SK-N-SH (cell line): ENCODE results near the gene CASS4. TPM values are rescaled to one million over a fixed set of nuclear protein-coding genes. Genes with fewer than 3 reads are reported as not detected.
A peak's percentile ranks its signal among the peaks of the same experiment; 100 is the strongest.

ENCODE experiments used
- CTCF ChIA-PET: fragments of 300-600, 350-600 bp; formaldehyde crosslinking; extraction: SDS; loops from one replicate; lab custom pipeline; 2021; lab: Yijun Ruan, JAX
- POLR2A ChIA-PET: fragments of 350-600 bp; sonication (Branson Sonifier 250); formaldehyde crosslinking; extraction: SDS; loops from one replicate; lab custom pipeline; 2020; ENCODE audit warnings: antibody characterized with exemption, inconsistent platforms; lab: Yijun Ruan, JAX
- DNase-seq: peaks from one replicate; pipeline ENCODE4 v3.0.0; 2012
- H2AFZ ChIP-seq: fragments of 200-600 bp; sonication (generic); 2 replicates; pipeline ENCODE4 v1.8.1; 2016; ENCODE audit warnings: antibody characterized with exemption, mild to moderate bottlenecking, low read depth
- H3F3A ChIP-seq: fragments of 200-600 bp; sonication (generic); replicated peaks from 2 replicates; pipeline ENCODE3; 2016; ENCODE audit warnings: antibody characterized with exemption, mild to moderate bottlenecking; ENCODE audit not compliant: insufficient read depth
- H3K27ac ChIP-seq, 2 experiments: fragments of 200-500 bp in 1 of 2; fragments of 200-600 bp in 1 of 2; sonication (Bioruptor generic) in 1 of 2; sonication (generic), shearing (Covaris generic) in 1 of 2; 2 replicates each; pipeline versions ENCODE4 v1.5.1 to v1.6.1; 2014 to 2016; ENCODE audit warnings: low read depth in 2 of 2, inconsistent platforms in 1 of 2, low read length in 1 of 2, mild to moderate bottlenecking in 1 of 2, mixed read lengths in 1 of 2
- H3K27me3 ChIP-seq: fragments of 200-600 bp; sonication (generic), shearing (Covaris generic); 2 replicates; pipeline ENCODE4 v1.6.1; 2016; ENCODE audit warnings: mixed run types; ENCODE audit not compliant: insufficient read depth
- H3K36me3 ChIP-seq, 2 experiments: fragments of 200-500 bp in 1 of 2; fragments of 200-600 bp in 1 of 2; sonication (Bioruptor generic) in 1 of 2; sonication (generic) in 1 of 2; replicated peaks in 1 of 2; 2 replicates each; pipeline versions ENCODE3 to v1.5.1; 2014 to 2016; ENCODE audit warnings: low read length in 1 of 2, mild to moderate bottlenecking in 1 of 2; ENCODE audit not compliant: insufficient read depth in 2 of 2, control insufficient read depth in 1 of 2
- H3K4me1 ChIP-seq, 2 experiments: fragments of 200-500 bp in 1 of 2; fragments of 200-600 bp in 1 of 2; sonication (Bioruptor generic) in 1 of 2; sonication (generic), shearing (Covaris generic) in 1 of 2; 2 replicates each; pipeline versions ENCODE4 v1.5.1 to v1.6.1; 2014 to 2016; ENCODE audit warnings: low read depth in 1 of 2, low read length in 1 of 2, mixed run types in 1 of 2; ENCODE audit not compliant: insufficient read depth in 2 of 2, control insufficient read depth in 1 of 2
- H3K4me2 ChIP-seq: fragments of 200-600 bp; sonication (generic), shearing (Covaris generic); 2 replicates; pipeline ENCODE4 v1.6.1; 2017; ENCODE audit warnings: mixed run types
- H3K4me3 ChIP-seq, 2 experiments: fragments of 200-500 bp in 1 of 2; fragments of 200-600 bp in 1 of 2; sonication (Bioruptor generic) in 1 of 2; sonication (generic), shearing (Covaris generic) in 1 of 2; 2 replicates each; pipeline versions ENCODE4 v1.5.1 to v1.8.1; 2014 to 2016; ENCODE audit warnings: low read depth in 2 of 2, inconsistent platforms in 1 of 2, low read length in 1 of 2, mild to moderate bottlenecking in 1 of 2, mixed read lengths in 1 of 2, moderate library complexity in 1 of 2
- H3K79me2 ChIP-seq: fragments of 200-600 bp; sonication (generic); 2 replicates; pipeline ENCODE4 v1.8.1; 2017; ENCODE audit warnings: mild to moderate bottlenecking; ENCODE audit not compliant: insufficient read depth
- H3K9ac ChIP-seq: fragments of 200-600 bp; sonication (generic); 2 replicates; pipeline ENCODE4 v1.6.1; 2017; ENCODE audit warnings: mixed run types
- H3K9me2 ChIP-seq: fragments of 200-600 bp; sonication (generic); 2 replicates; pipeline ENCODE4 v1.6.1; 2017; ENCODE audit warnings: mixed run types
- H3K9me3 ChIP-seq: fragments of 200-600 bp; sonication (generic); 2 replicates; pipeline ENCODE4 v1.6.1; 2017; ENCODE audit warnings: mixed run types, mild to moderate bottlenecking, moderate library complexity
- H4K20me1 ChIP-seq: fragments of 200-600 bp; sonication (generic); 2 replicates; pipeline ENCODE4 v1.6.1; 2017; ENCODE audit warnings: mild to moderate bottlenecking, mixed run types; ENCODE audit not compliant: insufficient read depth
- EZH2phosphoT487 ChIP-seq: fragments of 200-600 bp; sonication (generic); IDR thresholded peaks from 2 replicates; pipeline ENCODE4 v1.6.1; 2017; ENCODE audit warnings: low read depth, mixed run types, mild to moderate bottlenecking, antibody characterized with exemption, moderate library complexity, borderline replicate concordance
- GABPA ChIP-seq: IDR thresholded peaks from 2 replicates; pipeline ENCODE4 v1.4.0; 2012; ENCODE audit warnings: low read depth, mild to moderate bottlenecking
- GATA2 ChIP-seq: sonication (generic); formaldehyde crosslinking; IDR thresholded peaks from 2 replicates; pipeline ENCODE4 v1.5.0; 2020; ENCODE audit warnings: mild to moderate bottlenecking, missing genetic modification reagents
- NFIC ChIP-seq: IDR thresholded peaks from 2 replicates; pipeline ENCODE4 v1.4.0; 2012; ENCODE audit warnings: borderline replicate concordance
- RAD21 ChIP-seq: IDR thresholded peaks from 2 replicates; pipeline ENCODE4 v1.6.1; 2012; ENCODE audit warnings: mild to moderate bottlenecking, low read length
- RCOR1 ChIP-seq: fragments of 150-350 bp; IDR thresholded peaks from 2 replicates; pipeline ENCODE4 v1.6.1; 2017; ENCODE audit warnings: antibody characterized with exemption, low read length
- TEAD4 ChIP-seq: IDR thresholded peaks from 2 replicates; pipeline ENCODE4 v1.4.0; 2012; ENCODE audit warnings: mild to moderate bottlenecking, borderline replicate concordance; ENCODE audit not compliant: insufficient read depth
- YY1 ChIP-seq: IDR thresholded peaks from 2 replicates; pipeline ENCODE4 v1.4.0; 2012; ENCODE audit warnings: low read depth, mild to moderate bottlenecking
- WGBS: methylation state at CpG from one replicate; pipeline ENCODE4 v1.1.6; 2017; ENCODE audit warnings: low lambda C conversion rate; 5-methylcytosine and 5-hydroxymethylcytosine counted together
- polyA plus RNA-seq, 3 experiments: library from polyadenylated mRNA; depleted of rRNA; stranded (reverse); fragments of >200 nt; gene quantifications; 2 replicates each; pipeline ENCODE4 v1.2.3, GENCODE V29; 2012
- TF ChIP-seq, protein P1 (sequence below): IDR thresholded peaks from 2 replicates; pipeline ENCODE4 v1.4.0; 2012; ENCODE audit warnings: low read depth, borderline replicate concordance
- TF ChIP-seq, protein P2 (sequence below): IDR thresholded peaks from 2 replicates; pipeline ENCODE4; 2012
- TF ChIP-seq, protein P3 (sequence below): fragments of 200-600 bp; sonication (generic); IDR thresholded peaks from 2 replicates; pipeline ENCODE4 v1.6.1; 2017; ENCODE audit warnings: antibody characterized with exemption, mild to moderate bottlenecking, moderate library complexity
- TF ChIP-seq, protein P4 (sequence below): fragments of 150-350 bp; IDR thresholded peaks from 2 replicates; pipeline ENCODE4 v1.6.1; 2017; ENCODE audit warnings: antibody characterized with exemption, low read length, low read depth, borderline replicate concordance
- TF ChIP-seq, protein P5 (sequence below): IDR thresholded peaks from 2 replicates; pipeline ENCODE4 v1.4.0; 2012; ENCODE audit warnings: low read depth

Gene CASS4
- polyA plus RNA-seq, 1 of the 3 experiments (the other 2 are of a cell fraction) = not detected

DNA sequence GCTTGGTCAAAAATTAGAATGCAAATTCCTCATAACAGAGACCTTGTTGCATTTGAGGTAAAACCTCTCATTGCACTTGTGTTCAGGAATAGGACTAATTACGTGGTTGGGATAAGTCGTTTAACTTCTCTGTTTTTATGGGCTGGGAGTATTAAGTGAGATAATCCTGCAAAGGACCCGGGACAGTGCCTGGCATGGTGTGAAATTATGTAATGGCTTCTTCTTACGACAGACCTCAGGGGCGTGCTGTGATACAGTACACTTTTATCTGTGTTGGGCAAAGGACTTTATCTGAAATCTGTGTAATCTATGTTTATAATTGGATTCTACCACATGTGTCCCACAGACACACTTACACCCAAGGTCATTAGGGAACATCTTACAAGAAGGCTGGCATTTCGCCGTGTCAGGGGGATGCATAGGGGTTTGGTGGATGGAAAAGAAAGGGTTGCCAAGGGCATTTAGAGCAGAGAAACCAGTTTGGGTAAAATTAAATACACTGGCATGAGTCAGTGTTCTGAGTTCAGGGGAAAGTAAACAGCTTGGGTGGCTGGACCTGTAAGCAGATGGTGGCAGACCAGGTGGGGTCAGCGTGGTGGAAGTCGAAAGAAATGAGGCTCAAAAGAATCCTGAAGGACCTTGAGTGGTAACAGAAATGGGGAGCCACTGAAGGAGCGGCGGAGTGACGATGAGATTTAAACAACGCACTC, 39.2 kb downstream of the CASS4 start:
- H3K9me3 ChIP-seq = no peaks in the 10 kb centered on the region
- H3K79me2 ChIP-seq = no peaks in the 10 kb centered on the region
- no peak for DNase-seq
- H4K20me1 ChIP-seq = no peaks in the 10 kb centered on the region
- 52% methylated on average over 13 of the region's 13 CpGs for WGBS
- ChIA-PET POLR2A (no interaction called here), CTCF (no interaction called here)
- no peaks in the 10 kb centered on the region for H3K27me3 ChIP-seq
- H3F3A ChIP-seq = no peaks in the 10 kb centered on the region
- H3K9me2 ChIP-seq = no peaks in the 10 kb centered on the region
- no peaks in the 10 kb centered on the region for H3K36me3 ChIP-seq
- H2AFZ ChIP-seq = no peak overlapping the region
- H3K4me2 ChIP-seq = no peak overlapping the region
- H3K9ac ChIP-seq = no peak overlapping the region
- H3K4me3 ChIP-seq = no peak overlapping the region
- TF ChIP-seq, protein P1, sequence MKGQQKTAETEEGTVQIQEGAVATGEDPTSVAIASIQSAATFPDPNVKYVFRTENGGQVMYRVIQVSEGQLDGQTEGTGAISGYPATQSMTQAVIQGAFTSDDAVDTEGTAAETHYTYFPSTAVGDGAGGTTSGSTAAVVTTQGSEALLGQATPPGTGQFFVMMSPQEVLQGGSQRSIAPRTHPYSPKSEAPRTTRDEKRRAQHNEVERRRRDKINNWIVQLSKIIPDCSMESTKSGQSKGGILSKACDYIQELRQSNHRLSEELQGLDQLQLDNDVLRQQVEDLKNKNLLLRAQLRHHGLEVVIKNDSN = no peak
- peak; percentile 22; the same call in 1 of the 2 replicates for TF ChIP-seq GATA2 (CRISPR knock-in tag)
- no peak overlapping the region for H3K27ac ChIP-seq
- H3K4me1 ChIP-seq = no peaks in the 10 kb centered on the region; a peak in 1 of 4 replicates

DNA sequence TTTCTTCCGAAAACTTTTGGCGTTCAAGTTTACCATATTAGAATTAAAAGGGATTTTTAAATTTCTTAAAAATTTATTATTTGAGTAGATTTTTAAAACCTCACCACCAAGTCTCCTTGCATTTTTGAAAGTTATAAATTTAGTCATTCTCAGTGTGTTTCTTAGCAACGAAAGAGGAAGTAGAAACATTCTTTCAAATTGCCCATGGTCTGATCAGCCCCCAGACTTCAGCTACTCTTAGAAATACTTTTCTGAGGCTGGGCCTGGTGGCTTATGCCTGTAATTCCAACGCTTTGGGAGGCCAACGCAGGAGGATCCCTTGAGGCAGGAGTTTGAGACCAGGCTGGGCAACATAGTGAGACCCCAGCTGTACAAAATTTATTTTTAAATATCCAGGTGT, 41.3 kb downstream of the CASS4 start:
- Histone ChIP-seq H3K9ac (no peak overlapping the region), H3K4me2 (no peak overlapping the region), H3K36me3 (no peaks in the 10 kb centered on the region), H3K9me3 (no peaks in the 10 kb centered on the region), H2AFZ (no peak overlapping the region), H3F3A (no peaks in the 10 kb centered on the region), H3K27me3 (no peaks in the 10 kb centered on the region), H3K4me3 (no peak overlapping the region), H3K4me1 (peaks cover 0 to 2% of the 10 kb centered on the region in 2 experiments; a peak in 1 of 4 replicates), H3K9me2 (no peaks in the 10 kb centered on the region), H4K20me1 (no peaks in the 10 kb centered on the region)
- POLR2A ChIA-PET = no interaction called here
- CTCF ChIA-PET = no interaction called here
- 49% methylated on average over 5 of the region's 5 CpGs for WGBS
- TF ChIP-seq, protein P2, sequence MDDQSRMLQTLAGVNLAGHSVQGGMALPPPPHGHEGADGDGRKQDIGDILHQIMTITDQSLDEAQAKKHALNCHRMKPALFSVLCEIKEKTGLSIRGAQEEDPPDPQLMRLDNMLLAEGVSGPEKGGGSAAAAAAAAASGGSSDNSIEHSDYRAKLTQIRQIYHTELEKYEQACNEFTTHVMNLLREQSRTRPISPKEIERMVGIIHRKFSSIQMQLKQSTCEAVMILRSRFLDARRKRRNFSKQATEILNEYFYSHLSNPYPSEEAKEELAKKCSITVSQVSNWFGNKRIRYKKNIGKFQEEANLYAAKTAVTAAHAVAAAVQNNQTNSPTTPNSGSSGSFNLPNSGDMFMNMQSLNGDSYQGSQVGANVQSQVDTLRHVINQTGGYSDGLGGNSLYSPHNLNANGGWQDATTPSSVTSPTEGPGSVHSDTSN = no peak
- TF ChIP-seq, protein P3, sequence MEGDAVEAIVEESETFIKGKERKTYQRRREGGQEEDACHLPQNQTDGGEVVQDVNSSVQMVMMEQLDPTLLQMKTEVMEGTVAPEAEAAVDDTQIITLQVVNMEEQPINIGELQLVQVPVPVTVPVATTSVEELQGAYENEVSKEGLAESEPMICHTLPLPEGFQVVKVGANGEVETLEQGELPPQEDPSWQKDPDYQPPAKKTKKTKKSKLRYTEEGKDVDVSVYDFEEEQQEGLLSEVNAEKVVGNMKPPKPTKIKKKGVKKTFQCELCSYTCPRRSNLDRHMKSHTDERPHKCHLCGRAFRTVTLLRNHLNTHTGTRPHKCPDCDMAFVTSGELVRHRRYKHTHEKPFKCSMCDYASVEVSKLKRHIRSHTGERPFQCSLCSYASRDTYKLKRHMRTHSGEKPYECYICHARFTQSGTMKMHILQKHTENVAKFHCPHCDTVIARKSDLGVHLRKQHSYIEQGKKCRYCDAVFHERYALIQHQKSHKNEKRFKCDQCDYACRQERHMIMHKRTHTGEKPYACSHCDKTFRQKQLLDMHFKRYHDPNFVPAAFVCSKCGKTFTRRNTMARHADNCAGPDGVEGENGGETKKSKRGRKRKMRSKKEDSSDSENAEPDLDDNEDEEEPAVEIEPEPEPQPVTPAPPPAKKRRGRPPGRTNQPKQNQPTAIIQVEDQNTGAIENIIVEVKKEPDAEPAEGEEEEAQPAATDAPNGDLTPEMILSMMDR = no peak
- TF ChIP-seq, all 33 proteins: peak for 0
- no peaks in the 10 kb centered on the region for H3K79me2 ChIP-seq
- H3K27ac ChIP-seq = no peak overlapping the region
- DNase-seq = no peak

DNA sequence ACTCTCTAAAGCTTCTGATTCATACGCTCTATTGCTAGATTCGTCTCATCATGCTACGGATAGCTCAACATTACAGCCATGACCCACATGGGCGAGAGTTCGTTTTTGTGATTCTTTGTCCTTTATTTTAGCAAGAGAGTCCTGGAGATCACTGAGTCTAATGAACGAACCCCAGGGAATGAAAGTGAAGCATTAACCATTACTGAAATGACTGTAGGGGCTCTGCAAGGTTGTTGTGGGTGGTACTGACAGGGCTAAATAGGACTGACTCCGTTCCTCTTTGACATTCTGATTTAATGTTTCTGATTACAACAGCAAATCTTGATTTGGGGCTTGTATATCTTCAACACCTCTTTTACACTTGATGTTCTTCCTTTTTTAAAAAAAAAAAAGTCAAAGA, 42.7 kb downstream of the CASS4 start:
- Histone ChIP-seq H3K4me3 (no peak overlapping the region), H3K36me3 (no peaks in the 10 kb centered on the region), H3K9ac (no peak overlapping the region), H3K27ac (no peak overlapping the region), H3K9me2 (no peaks in the 10 kb centered on the region), H3K4me2 (no peak overlapping the region), H3K79me2 (no peaks in the 10 kb centered on the region), H3F3A (no peaks in the 10 kb centered on the region), H2AFZ (no peak overlapping the region), H3K9me3 (no peaks in the 10 kb centered on the region), H3K4me1 (peaks cover 0 to 4% of the 10 kb centered on the region in 2 experiments; a peak in 1 of 4 replicates), H3K27me3 (no peaks in the 10 kb centered on the region), H4K20me1 (no peaks in the 10 kb centered on the region)
- ChIA-PET CTCF (no interaction called here), POLR2A (interaction anchor here (0.8 kb wide), 1 partner anchor 1104 kb away, joined by 3 read pairs; no protein-coding TSS in a partner anchor)
- 69% methylated on average over 7 of the region's 7 CpGs for WGBS
- no peak for DNase-seq
- no peak for TF ChIP-seq EZH2phosphoT487
- TF ChIP-seq, protein P4, sequence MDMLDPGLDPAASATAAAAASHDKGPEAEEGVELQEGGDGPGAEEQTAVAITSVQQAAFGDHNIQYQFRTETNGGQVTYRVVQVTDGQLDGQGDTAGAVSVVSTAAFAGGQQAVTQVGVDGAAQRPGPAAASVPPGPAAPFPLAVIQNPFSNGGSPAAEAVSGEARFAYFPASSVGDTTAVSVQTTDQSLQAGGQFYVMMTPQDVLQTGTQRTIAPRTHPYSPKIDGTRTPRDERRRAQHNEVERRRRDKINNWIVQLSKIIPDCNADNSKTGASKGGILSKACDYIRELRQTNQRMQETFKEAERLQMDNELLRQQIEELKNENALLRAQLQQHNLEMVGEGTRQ = no peak
- TF ChIP-seq RAD21 = no peak
- TF ChIP-seq GABPA = no peak
- no peak for TF ChIP-seq TEAD4
- no peak for TF ChIP-seq NFIC
- TF ChIP-seq, protein P5, sequence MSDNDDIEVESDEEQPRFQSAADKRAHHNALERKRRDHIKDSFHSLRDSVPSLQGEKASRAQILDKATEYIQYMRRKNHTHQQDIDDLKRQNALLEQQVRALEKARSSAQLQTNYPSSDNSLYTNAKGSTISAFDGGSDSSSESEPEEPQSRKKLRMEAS = no peak
- TF ChIP-seq, protein P2 = no peak
- TF ChIP-seq RCOR1 = no peak
- no peak for TF ChIP-seq YY1
